Caco-2 (cell line): ENCODE measurements around the gene BMP7. TPM values are rescaled to one million over a fixed set of nuclear protein-coding genes. Genes with fewer than 3 reads are reported as not detected.

ENCODE experiments used
- BruUV-seq: library from RNA; stranded (reverse); fragments of 400-500 nt; replicated peaks from 2 replicates; lab custom pipeline; 2021; lab: Mats Ljungman, UMichigan
- CTCF ChIA-PET: fragments of 300-600 bp; sonication (Branson Sonifier 250); formaldehyde crosslinking; loops from one replicate; lab custom pipeline; 2022; ENCODE audit warnings: antibody characterized with exemption; lab: Charles Lee
- POLR2A ChIA-PET: fragments of 300-600 bp; sonication (Branson Sonifier 250); formaldehyde crosslinking; loops from one replicate; lab custom pipeline; 2022; ENCODE audit warnings: antibody characterized with exemption; lab: Charles Lee
- DNase-seq, 2 experiments: peaks; one replicate each; pipeline versions ENCODE4 v3.0.0 to v3.0.0-alpha.2; 2020 to 2022
- H3K27me3 ChIP-seq: replicated peaks from 2 replicates; pipeline ENCODE4 v1.6.0; 2011; ENCODE audit warnings: low read length; ENCODE audit not compliant: control insufficient read depth, insufficient read depth
- H3K36me3 ChIP-seq: 2 replicates; pipeline ENCODE4 v1.5.1; 2011; ENCODE audit warnings: low read length; ENCODE audit not compliant: control insufficient read depth, insufficient read depth
- H3K4me1 ChIP-seq: fragments of 250-450 bp; sonication (Bioruptor Pico); 2 replicates; pipeline ENCODE4 v1.5.1; 2020; ENCODE audit warnings: mild to moderate bottlenecking
- H3K4me3 ChIP-seq: 2 replicates; pipeline ENCODE4 v1.5.1; 2011; ENCODE audit warnings: low read depth, mild to moderate bottlenecking, control low read depth, low read length
- H3K9me3 ChIP-seq: fragments of 250-450 bp; sonication (Bioruptor Pico); 2 replicates; pipeline ENCODE4 v1.5.1; 2020; ENCODE audit warnings: mild to moderate bottlenecking, moderate library complexity
- H3K27ac Mint-ChIP-seq: one replicate; pipeline ENCODE4 v1.8.0; 2022; ENCODE audit warnings: mixed read lengths; ENCODE audit not compliant: unreplicated experiment
- H3K27me3 Mint-ChIP-seq: one replicate; pipeline ENCODE4 v1.8.0; 2022; ENCODE audit warnings: mixed read lengths; ENCODE audit not compliant: insufficient read depth, unreplicated experiment
- H3K36me3 Mint-ChIP-seq: one replicate; pipeline ENCODE4 v1.8.0; 2022; ENCODE audit warnings: mild to moderate bottlenecking, mixed read lengths; ENCODE audit not compliant: insufficient read depth, unreplicated experiment
- H3K4me1 Mint-ChIP-seq: one replicate; pipeline ENCODE4 v1.8.0; 2022; ENCODE audit warnings: low read depth, mixed read lengths; ENCODE audit not compliant: unreplicated experiment
- H3K4me3 Mint-ChIP-seq: one replicate; pipeline ENCODE4 v1.8.0; 2022; ENCODE audit warnings: mild to moderate bottlenecking, moderate library complexity, mixed read lengths; ENCODE audit not compliant: unreplicated experiment
- H3K9me3 Mint-ChIP-seq: one replicate; pipeline ENCODE4 v1.8.0; 2022; ENCODE audit warnings: mixed read lengths; ENCODE audit not compliant: unreplicated experiment
- intact Hi-C: fragments of 100-400 bp; cut with micrococcal nuclease; formaldehyde crosslinking; loops from one replicate; pipeline ENCODE4 v1.10.0; 2022; ENCODE audit not compliant: unreplicated experiment
- total RNA-seq: library from RNA; stranded (reverse); gene quantifications from 2 replicates; pipeline ENCODE4 v1.2.3, GENCODE V29; 2022
- TF ChIP-seq, protein P1 (sequence below), 2 experiments: fragments of 200-600 bp in 1 of 2; IDR thresholded peaks; 1 replicate in 1 of 2; 2 replicates in 1 of 2; pipeline versions ENCODE4 v1.5.1 to v1.8.0; 2011 to 2022; ENCODE audit warnings: antibody characterized with exemption in 1 of 2, control low read depth in 1 of 2, inconsistent platforms in 1 of 2, low read depth in 1 of 2, low read length in 1 of 2, mild to moderate bottlenecking in 1 of 2, moderate library complexity in 1 of 2; ENCODE audit not compliant: insufficient read depth in 1 of 2, severe bottlenecking in 1 of 2, unreplicated experiment in 1 of 2

Gene BMP7
- total RNA-seq, 1 experiment from 2014 or later = 317 TPM

DNA sequence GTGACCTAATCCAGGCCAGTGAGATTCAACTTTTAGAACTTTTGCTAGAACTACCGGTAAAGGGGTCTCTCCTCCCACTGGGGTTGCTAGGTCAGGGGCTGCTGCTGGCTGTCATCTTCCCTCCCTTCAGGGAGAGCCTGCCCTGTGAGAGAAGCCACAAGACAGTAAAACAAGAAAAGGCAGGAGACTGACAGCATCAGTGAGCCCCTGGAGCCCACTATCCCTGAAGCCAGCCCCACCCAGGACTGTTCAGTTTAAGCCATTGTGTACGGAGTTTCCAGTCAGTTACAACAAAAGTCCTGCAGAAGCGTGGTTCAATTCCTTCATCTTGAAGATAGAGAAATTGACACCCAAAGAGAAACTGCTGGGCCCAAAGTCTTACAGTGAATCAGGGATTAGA lies 7.9 kb upstream of the BMP7 start:
- no peaks in the 10 kb centered on the region; the same call in 1 of the 2 replicates for H3K36me3 ChIP-seq
- ChIA-PET CTCF (interaction anchor here (0.7 kb wide), 1 partner anchor 55 kb away, joined by 3 read pairs; the partner anchor contains the start of gene SPO11), POLR2A (no interaction called here)
- DNase-seq = no peak
- Mint-ChIP-seq H3K27ac (peak overlapping the region; percentile 78), H3K27me3 (no peaks in the 10 kb centered on the region), H3K4me3 (no peak overlapping the region), H3K36me3 (peaks cover 4% of the 10 kb centered on the region), H3K9me3 (no peaks in the 10 kb centered on the region), H3K4me1 (peaks cover 70% of the 10 kb centered on the region)
- TF ChIP-seq, protein P1, sequence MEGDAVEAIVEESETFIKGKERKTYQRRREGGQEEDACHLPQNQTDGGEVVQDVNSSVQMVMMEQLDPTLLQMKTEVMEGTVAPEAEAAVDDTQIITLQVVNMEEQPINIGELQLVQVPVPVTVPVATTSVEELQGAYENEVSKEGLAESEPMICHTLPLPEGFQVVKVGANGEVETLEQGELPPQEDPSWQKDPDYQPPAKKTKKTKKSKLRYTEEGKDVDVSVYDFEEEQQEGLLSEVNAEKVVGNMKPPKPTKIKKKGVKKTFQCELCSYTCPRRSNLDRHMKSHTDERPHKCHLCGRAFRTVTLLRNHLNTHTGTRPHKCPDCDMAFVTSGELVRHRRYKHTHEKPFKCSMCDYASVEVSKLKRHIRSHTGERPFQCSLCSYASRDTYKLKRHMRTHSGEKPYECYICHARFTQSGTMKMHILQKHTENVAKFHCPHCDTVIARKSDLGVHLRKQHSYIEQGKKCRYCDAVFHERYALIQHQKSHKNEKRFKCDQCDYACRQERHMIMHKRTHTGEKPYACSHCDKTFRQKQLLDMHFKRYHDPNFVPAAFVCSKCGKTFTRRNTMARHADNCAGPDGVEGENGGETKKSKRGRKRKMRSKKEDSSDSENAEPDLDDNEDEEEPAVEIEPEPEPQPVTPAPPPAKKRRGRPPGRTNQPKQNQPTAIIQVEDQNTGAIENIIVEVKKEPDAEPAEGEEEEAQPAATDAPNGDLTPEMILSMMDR (IDR thresholded peaks at IDR 0.05; ENCODE audit: insufficient read depth in 1 of 2, low read depth in 1 of 2, low read length in 1 of 2, severe bottlenecking in 1 of 2, unreplicated experiment in 1 of 2) = no peak
- H3K4me1 ChIP-seq = peaks cover 46% of the 10 kb centered on the region
- no peaks in the 10 kb centered on the region for H3K27me3 ChIP-seq
- no peaks in the 10 kb centered on the region for H3K9me3 ChIP-seq
- H3K4me3 ChIP-seq = no peak overlapping the region
- BruUV-seq = no TSS peak
- intact Hi-C loops = no loop called here

DNA sequence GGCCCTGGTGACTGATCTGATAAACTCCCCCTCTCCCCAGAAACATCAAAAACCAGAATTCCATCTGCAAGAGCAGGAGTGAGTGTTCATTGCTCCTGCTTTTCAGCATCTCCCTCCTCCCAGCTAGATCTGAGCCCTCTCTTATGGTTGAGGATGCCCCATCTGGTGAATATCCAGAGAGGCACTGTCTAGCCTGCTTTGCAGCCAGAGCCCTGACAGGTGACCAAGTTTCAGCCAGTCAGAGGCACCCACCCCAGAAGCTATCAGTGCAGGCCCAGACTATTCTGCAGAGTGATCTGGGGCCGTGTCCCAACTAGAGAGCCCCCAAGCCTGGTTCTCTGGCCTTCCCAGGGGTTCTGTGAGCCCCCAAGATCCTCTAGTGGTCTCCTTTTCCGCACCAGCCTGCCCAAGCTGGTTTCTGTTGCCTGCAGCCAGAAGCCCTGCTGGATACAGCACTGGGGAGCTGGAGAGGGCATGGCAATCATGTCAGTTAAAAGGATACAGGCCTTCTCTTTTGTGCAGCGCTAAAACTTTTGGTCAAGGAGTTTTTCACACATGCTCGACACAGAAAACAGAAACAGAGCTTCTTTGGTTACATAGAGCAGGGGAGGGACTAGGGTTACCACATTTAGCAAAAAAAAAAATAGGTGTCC lies 6.6 kb upstream of the BMP7 start:
- Mint-ChIP-seq H3K27ac (no peak overlapping the region), H3K36me3 (peaks cover 1% of the 10 kb centered on the region), H3K9me3 (no peaks in the 10 kb centered on the region), H3K27me3 (no peaks in the 10 kb centered on the region), H3K4me3 (no peak overlapping the region), H3K4me1 (peaks cover 74% of the 10 kb centered on the region)
- Histone ChIP-seq H3K36me3 (no peaks in the 10 kb centered on the region; the same call in 1 of the 2 replicates), H3K4me3 (no peak overlapping the region), H3K27me3 (no peaks in the 10 kb centered on the region), H3K4me1 (peaks cover 36% of the 10 kb centered on the region), H3K9me3 (no peaks in the 10 kb centered on the region)
- no TSS peak for BruUV-seq
- intact Hi-C loops = loop anchor here (1.0 kb wide), 1 partner anchor 14 kb away; no protein-coding TSS in a partner anchor
- TF ChIP-seq, protein P1 (IDR thresholded peaks at IDR 0.05; ENCODE audit: insufficient read depth in 1 of 2, low read depth in 1 of 2, low read length in 1 of 2, severe bottlenecking in 1 of 2, unreplicated experiment in 1 of 2) = peak in 1 of 2 experiments; percentile 5
- ChIA-PET CTCF (interaction anchor here (0.5 to 4.6 kb wide), 9 partner anchors 14 to 111 kb away, joined by 3 to 35 read pairs (median 5); no protein-coding TSS in a partner anchor), POLR2A (interaction anchor here (1.5 kb wide), 1 partner anchor 33 kb away, joined by 5 read pairs; no protein-coding TSS in a partner anchor)
- peak in 1 of 2 experiments; percentile 66 for DNase-seq

DNA sequence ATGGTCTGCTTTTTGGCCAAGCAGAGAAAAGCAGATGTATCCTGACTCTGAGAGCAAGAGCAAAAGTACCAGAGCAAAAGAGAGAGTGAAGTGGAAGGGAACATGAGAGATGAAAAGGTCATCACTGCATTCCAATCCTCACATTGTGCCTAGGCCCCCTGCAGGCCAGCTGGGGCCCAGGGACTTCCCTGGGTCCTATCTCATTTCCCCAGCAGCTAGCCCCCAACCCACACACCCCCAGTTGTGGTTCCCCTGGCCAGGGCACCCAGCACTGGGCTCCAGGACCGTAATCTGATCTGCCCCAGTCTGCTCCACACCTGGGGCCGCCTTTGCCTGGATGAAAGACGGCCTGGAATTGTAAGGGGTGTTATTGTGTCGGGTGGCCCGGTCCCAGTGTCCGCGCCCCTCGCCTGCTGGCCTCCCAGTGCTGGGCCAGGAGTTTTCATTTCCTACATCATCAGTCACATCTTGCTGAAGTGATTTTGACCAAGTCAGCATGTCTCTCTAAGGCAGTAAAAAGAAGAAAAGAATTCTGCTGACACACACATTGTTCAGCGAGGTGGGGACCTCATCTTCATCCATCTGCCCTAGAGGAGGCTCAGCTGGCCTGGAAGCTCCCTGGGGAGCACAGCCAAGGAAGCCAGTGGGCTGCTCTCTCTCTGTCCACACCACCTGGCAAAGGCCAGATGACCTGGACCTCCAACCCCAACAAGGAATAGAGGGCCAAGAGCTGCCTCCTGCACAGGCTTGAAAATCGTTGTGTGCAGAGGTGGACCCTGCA lies 4.0 kb upstream of the BMP7 start:
- H3K27me3 Mint-ChIP-seq = no peaks in the 10 kb centered on the region

More for the DNA sequence above, 4.0 kb upstream of the BMP7 start:
- intact Hi-C loops = no loop called here
- ChIA-PET POLR2A (no interaction called here), CTCF (interaction anchor here (4.6 kb wide), 1 partner anchor 62 kb away, joined by 35 read pairs; no protein-coding TSS in a partner anchor)
- TF ChIP-seq, protein P1 (IDR thresholded peaks at IDR 0.05; ENCODE audit: insufficient read depth in 1 of 2, low read depth in 1 of 2, low read length in 1 of 2, severe bottlenecking in 1 of 2, unreplicated experiment in 1 of 2) = peak; percentile 39 to 42
- H3K36me3 ChIP-seq = no peaks in the 10 kb centered on the region; the same call in 1 of the 2 replicates
- H3K27ac Mint-ChIP-seq = no peak overlapping the region
- H3K4me1 Mint-ChIP-seq = peaks cover 61% of the 10 kb centered on the region
- H3K4me1 ChIP-seq = peaks cover 25% of the 10 kb centered on the region
- no peak for DNase-seq
- no TSS peak for BruUV-seq
- no peaks in the 10 kb centered on the region for H3K9me3 Mint-ChIP-seq
- no peaks in the 10 kb centered on the region for H3K9me3 ChIP-seq
- no peak overlapping the region for H3K4me3 Mint-ChIP-seq
- H3K27me3 ChIP-seq = no peaks in the 10 kb centered on the region
- no peaks in the 10 kb centered on the region for H3K36me3 Mint-ChIP-seq
- H3K4me3 ChIP-seq = no peak overlapping the region
